Epithelial cell of proximal tubule (primary cell): ENCODE measurements around the gene NR2F1-AS1. TPM values are rescaled to one million over a fixed set of nuclear protein-coding genes. Genes with fewer than 3 reads are reported as not detected.

Source experiments
- DNase-seq: peaks from one replicate; pipeline ENCODE4 v3.0.0-alpha.2; 2011; ENCODE audit warnings: low read depth
- H3K4me3 ChIP-seq: 2 replicates; pipeline ENCODE4 v1.5.1; 2011; ENCODE audit warnings: low read depth, mild to moderate bottlenecking, low read length
- total RNA-seq: library from RNA; depleted of rRNA; stranded (reverse); fragments of >200 nt; gene quantifications from 2 replicates; pipeline ENCODE4 v1.2.3, GENCODE V29; 2015
- TF ChIP-seq, protein P1 (sequence below): conservative IDR thresholded peaks from 2 replicates; pipeline ENCODE4 v1.5.1; 2012; ENCODE audit warnings: low read depth, mild to moderate bottlenecking, low read length

Gene NR2F1-AS1
- total RNA-seq, 1 donor from 2014 or later: 1.6 TPM

DNA sequence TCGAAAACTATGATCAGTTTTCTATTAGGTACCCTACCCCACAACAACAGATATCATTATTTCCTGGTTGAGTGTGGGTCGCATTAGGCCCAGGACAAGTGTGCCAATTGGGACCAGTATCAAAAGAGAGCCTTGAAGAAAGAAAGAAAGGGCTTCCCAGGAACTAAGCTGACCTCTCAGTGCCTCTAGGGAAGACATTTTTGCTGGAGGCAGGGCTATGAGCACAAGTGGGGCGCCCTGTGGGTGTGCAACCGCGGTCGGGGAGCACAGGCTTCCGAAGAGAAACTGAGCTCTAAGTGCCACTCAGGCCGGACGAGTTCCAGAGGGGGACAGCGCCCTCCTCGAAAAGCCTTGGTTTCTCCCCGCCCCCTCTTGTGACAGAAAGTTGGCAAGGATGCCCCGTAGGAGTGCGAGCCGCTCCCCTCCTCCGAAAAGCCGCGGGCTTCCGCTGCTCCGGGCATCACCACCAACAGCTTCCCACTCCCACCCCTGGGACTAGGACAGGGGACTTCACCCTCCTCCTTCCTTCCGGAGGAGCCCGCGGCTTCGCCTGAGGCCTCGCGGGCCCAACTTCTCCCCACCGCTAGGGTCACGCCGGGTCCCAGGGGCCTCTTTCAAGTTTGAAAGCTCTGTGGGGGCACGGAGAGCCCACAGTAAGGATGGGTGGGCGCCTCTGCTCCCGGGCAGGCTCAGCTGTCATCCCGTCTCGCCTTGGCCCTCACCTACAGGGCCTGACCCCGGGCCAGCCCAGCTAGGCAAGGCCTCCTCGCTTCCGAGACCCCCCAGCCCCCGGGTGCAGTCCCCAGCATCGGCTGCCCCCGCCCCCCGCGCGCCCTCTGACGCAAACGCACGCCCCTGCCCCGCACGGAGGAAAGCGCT is 2.0 kb downstream of the NR2F1-AS1 start:
- TF ChIP-seq, protein P1, sequence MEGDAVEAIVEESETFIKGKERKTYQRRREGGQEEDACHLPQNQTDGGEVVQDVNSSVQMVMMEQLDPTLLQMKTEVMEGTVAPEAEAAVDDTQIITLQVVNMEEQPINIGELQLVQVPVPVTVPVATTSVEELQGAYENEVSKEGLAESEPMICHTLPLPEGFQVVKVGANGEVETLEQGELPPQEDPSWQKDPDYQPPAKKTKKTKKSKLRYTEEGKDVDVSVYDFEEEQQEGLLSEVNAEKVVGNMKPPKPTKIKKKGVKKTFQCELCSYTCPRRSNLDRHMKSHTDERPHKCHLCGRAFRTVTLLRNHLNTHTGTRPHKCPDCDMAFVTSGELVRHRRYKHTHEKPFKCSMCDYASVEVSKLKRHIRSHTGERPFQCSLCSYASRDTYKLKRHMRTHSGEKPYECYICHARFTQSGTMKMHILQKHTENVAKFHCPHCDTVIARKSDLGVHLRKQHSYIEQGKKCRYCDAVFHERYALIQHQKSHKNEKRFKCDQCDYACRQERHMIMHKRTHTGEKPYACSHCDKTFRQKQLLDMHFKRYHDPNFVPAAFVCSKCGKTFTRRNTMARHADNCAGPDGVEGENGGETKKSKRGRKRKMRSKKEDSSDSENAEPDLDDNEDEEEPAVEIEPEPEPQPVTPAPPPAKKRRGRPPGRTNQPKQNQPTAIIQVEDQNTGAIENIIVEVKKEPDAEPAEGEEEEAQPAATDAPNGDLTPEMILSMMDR: no peak
- H3K4me3 ChIP-seq: peak overlapping the region; percentile 70
- DNase-seq: no peak

DNA sequence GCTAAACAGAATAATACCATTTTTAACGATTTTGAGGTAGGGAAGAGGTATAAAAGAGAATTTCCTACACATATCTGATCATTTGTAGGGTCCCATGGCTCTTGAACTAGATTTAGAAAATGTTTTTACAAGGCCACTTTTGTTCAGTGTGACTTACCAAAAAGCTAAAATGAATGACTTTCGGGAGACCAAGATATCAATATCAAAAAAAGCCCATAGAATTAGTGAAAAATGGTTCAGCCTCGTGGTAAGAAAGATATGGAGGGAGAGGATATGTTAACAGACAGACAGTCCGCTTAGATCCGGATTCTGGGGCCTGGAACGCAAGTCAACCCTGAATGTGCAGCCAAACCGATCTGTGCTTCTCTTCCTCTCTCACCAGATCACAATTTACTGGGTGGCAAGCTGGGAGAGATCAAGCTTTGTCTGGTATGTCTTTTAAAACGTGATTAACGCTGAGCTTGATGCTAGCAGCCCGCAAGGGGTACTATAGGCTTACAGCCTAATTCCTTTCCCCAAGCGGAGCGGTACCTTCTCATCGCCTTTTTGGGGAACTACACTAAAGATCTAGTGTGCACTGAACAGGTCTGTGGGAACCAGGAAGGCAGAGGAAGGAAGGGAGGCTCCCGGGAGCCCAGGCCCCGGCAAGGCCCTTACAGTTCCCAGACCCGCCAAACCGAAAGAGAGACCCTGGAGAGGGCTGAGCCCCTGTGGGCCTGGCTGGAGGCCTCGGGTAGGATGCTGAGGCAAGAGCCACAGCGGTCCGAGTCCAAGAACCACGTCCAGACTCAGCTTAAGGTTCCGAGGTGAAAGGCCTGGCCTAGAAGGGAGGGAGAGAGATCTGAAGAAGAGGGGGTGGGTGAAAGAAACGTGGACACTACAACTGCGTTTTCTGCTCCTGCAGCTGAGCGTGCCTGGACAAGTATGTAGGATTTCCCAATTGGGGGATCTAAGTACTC is 2.9 kb downstream of the NR2F1-AS1 start:
- no peak overlapping the region for H3K4me3 ChIP-seq
- TF ChIP-seq, protein P1: no peak
- no peak for DNase-seq

DNA sequence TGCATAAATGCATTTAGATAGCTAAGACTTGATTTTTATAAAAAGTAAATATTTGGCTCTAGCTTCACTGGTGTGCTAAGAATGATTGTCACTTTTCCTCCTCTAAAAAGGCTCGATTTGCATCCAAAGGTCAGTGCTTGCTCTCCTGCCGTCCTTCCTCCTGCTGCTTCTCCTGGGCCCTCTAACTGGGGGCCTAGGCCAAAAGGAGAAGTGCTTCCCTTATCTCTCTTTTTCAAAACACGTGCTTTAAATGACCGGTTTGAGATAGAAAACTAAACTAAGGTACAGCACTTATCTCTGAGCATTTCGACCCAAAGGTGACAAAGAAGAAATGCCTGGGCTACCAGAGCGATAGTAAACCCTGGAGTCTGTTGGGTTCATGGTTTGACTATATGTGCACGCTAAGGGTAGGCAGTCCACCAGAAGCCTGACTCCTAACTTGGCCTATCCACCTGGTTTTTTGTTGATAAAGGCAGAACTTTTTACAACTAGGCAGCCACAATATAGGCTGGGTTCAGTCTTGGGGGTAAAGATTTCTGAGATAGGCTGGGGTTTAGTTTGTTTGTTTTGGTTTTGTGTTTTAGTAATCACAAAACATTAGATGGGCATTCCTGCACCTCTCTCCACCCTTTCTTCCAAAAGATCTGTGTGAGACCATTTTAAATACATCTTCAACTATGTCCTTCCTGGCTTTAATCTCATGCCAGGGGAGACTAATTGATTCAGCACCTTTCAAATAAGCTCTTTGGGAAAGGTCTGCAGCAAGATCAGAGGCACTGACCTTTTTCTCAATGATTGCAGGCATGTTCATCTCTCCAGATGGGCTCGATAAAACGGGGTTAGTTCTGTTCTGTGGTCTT is 3.8 kb downstream of the NR2F1-AS1 start:
- no peak overlapping the region for H3K4me3 ChIP-seq
- DNase-seq: no peak
- TF ChIP-seq, protein P1: no peak

DNA sequence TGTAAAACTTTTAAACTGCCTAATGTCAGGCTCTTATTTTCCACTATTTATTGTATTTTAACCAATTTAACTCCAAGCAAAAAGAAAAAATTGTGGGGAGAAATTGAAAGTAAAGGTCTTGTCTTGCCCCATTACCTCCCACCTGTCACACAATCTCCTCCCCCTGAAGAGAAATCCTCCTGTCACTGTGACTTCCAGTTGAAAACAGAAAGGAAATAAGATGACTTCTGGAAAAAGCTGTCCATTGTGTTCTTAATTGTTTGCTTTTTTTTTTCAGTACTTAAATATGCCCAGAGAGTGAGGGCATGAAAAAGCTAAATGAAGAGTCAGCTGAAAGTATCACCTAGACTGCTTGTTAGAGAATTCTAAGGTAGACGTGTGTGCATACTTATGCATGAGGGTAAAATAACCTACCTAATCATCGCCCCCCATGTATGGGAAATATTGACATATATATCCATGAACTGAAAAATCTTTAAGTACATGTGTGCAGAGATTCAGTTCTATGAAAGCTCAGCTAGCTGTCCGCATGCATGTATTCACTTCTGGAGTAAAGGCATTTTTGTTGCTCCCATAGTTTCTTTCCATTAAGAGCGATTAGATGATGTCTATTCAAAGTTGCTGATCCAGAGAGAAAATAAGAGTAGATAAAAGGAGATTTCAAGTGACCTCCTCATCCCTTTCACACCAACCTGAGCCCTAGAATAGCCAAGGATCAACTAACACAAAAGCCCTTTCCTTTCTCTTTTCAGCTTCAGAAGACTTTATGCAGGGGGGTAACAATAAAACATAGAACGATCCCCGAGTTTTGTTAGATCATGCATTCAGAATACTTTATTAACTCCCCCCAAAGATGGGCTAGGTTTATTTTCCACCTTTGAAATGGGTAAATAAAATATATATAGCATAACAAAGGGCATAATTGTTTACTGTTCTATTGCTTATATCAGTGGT is 5.3 kb downstream of the NR2F1-AS1 start:
- H3K4me3 ChIP-seq: no peak overlapping the region
- no peak for DNase-seq
- TF ChIP-seq, protein P1: no peak

DNA sequence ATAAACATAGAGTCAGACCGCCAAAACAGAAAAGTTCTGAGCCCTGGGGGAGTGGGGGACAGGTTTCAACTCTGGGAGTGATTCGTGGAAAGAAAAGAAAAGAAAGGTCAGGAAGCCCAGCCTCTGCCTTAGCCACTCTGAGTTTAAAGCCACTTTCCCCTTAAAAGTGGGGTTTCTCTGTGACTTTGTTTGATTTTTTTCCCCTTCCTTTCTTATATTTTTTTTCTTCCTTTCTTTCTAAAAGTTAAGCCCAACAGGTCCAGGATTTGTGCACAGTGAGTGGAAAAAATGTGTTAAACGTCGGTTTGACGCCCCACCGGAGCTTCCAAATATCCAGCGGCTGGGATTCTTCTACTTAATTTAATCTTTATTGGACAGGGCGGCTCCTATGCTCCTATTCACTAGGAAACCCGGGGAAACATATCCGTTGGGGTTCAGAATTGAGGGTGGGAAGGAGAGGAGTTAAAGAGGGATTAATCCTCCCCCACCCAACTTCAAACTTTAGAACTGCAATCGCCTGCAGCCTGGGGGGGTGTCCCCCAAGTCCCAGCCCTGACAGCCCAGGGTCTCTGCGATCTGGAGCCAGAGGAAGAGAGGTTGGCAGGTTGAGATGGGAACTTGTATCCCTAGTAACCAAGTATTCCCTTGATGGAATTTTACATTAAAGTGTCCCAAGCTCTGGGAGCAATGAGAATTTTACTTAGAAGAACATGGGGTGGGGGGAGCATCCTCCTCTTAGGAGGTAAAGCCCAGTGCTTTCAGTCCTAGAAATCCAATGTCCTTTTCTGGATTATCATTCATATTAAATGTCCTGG is 6.3 kb downstream of the NR2F1-AS1 start:
- TF ChIP-seq, protein P1: no peak
- H3K4me3 ChIP-seq: no peak overlapping the region
- DNase-seq: no peak
